Endothelial cell of coronary artery (primary cell): Measurements from ENCODE around the gene TPRN. TPM values are rescaled to one million over a fixed set of nuclear protein-coding genes. Genes with fewer than 3 reads are reported as not detected.

Experiments used
- total RNA-seq: library from RNA; depleted of rRNA; stranded (reverse); fragments of >200 nt; gene quantifications from 2 replicates; pipeline ENCODE4 v1.2.3, GENCODE V29; 2014

Gene TPRN
- 4.4 and 5.6 TPM in 2 replicates for total RNA-seq

DNA sequence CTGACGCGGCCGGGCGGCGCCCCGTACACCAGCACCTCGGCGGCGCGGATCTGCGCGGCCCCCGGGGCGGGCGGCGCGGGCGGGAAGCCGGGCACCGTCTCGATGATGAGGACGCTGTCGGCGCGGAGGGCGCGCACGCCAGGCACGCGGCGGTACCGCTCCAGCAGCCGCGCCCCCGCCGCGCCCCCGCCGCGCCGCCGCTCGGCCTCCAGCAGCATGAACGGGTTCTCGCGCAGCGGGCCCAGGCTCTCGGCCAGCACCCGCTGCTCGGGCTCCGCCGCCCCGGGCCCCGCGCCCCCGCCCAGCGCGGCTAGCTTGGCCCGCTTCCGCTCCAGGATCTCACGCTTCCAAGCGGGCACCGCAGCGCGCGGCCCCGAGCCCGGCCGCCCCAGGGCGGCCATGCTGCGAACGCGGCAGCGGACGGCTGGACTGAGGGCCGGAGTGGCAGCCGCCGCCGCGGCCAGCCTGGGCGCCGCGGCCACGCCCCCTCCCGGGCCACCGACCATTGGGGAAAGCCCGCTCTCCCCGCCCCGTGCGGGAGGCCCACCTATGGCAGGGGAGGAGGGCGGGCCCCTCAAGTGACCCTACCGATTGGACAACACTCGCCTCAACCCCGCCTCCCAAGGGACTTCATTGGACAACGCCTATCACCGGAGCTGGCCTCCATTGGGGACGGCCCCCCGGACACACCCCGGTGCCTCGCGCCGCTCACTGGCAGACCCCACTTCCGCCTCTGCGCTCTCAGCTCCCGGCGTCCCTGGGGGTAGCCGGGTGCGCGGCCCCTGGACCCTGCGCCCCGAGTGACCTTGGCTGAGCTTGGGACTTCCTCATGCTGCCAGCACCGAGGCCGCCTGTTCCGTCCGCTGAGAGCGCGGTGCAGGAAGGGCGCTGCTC lies at the start of gene TPRN:
TPRN (minus strand) TSS at position 431 of the 894 bp plus-strand sequence; CDS start at position 401, 30 bp downstream.

DNA sequence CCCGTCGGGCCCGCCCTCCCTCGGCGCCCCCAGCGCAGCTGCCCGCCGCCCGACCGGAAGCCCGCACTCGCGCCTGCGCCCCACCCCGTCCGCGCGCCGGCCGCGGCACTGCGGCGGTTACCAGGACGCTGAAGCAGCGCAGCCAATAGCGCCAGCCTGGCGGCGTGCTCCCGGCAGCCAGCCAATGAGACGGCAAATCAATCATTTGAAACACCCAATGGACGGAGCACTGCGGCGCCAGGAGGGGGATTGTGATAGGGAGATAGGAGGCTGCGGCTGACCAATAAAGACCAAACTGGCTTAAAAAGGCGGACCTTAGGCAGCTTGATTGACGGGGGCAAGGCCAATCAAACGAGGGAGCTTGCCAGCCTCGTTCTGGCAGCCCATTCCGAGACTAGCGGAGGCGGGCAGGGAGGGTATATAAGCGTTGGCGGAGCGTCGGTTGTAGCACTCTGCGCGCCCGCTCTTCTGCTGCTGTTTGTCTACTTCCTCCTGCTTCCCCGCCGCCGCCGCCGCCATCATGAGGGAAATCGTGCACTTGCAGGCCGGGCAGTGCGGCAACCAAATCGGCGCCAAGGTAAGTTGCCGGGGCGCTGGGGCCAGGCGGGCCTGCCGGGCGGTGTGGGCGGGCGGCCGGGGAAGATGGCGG lies 40.4 kb upstream of the TPRN start, which contains the start of gene TUBB4B:
TUBB4B (plus strand) TSS at position 447 of the 649 bp plus-strand sequence; CDS start at position 521, 74 bp downstream.

GRCh38 chr9:137230705-137231371 lies 30.3 kb upstream of the TPRN start, which contains the start of gene SLC34A3:
Gene SLC34A3, plus strand, starts transcription at chr9:137230901. Its CDS starts 802 bp downstream, at chr9:137231703.

GRCh38 chr9:137227054-137227852 lies 26.7 kb upstream of the TPRN start, which contains the start of gene RNF224:
Gene RNF224, plus strand, starts transcription at chr9:137227502. Its CDS starts 834 bp downstream, at chr9:137228336.

GRCh38 chr9:137224830-137225694 lies 24.5 kb upstream of the TPRN start, which contains the start of gene CYSRT1:
Gene CYSRT1, plus strand, starts transcription at chr9:137225174. Its CDS starts 448 bp downstream, at chr9:137225622.

DNA sequence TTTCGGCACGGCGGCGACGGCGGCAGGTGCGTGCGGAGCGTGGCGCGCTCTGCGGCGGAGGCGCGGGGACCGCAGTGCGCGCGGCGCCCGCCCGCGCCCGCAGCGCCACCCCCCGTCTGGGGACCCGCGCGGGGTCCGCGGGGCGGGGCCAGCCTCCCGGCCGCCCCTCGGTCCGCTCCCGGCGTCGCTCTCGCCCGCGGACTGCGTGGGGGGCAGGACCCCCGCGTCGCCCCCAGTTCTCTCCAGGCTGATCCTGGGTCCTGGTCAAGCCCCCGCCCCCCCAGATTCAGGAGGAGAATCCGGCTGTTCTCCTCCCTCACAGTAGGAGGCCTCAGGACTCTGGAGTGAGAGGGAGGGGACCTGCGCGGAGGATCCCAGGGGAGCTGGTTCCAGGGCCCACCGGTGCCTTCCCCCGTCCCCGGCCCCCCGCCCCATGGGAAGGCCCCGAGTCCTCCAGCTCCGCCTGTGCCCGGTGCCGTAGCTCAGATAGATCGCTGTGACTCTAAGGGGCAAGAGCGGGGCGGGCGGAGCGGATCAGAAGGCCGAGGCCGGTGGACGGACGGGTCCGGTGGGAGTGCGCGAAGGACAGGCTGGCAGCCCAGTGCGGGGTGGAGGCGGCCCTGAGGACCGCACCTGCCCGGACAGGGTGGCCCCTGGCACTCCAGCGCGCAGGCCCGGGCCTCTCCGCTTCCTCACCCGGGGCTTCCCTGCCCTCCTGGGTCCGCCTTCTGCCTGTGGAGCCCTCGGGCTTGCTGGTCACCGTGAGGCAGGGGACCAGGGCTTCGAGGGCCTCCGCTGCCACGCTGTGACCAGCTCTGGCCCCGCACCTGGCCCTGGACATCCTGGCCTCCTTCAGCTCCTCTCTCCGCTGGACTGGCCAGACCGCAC lies 21.9 kb upstream of the TPRN start, which contains the start of gene RNF208:
RNF208 (minus strand) TSS at position 51 of the 888 bp plus-strand sequence. CDS start 1,028 bp downstream, outside the sequence.

GRCh38 chr9:137205126-137206069 lies 4.9 kb upstream of the TPRN start, which contains the start of the genes NDOR1 and TMEM203:
Gene NDOR1, plus strand, starts transcription at chr9:137205700. Its CDS starts 78 bp downstream, at chr9:137205778.
Gene TMEM203, minus strand, starts transcription at chr9:137205648. Its CDS starts 234 bp downstream, at chr9:137205414.

GRCh38 chr9:137188490-137189296 lies 11.8 kb downstream of the TPRN start, which contains the start of the genes ANAPC2 and SSNA1:
Gene ANAPC2, minus strand, starts transcription at chr9:137188560. Its CDS starts 28 bp downstream, at chr9:137188532.
Gene SSNA1, plus strand, starts transcription at chr9:137188676. Its CDS starts 51 bp downstream, at chr9:137188727.

GRCh38 chr9:137169896-137170358 lies 30.6 kb downstream of the TPRN start, which contains the start of gene LRRC26:
Gene LRRC26, minus strand, starts transcription at chr9:137170051. Its CDS starts 108 bp downstream, at chr9:137169943.

Other genes starting within 250 kb of the TPRN start
- 0.09 TPM in 1 of 2 replicates, not detected in the other for gene LCN12, start 248.5 kb downstream of the TPRN start, total RNA-seq
- 0.56 TPM in 1 of 2 replicates, not detected in the other for gene PTGDS, start 223.2 kb downstream of the TPRN start, total RNA-seq
- 0.19 TPM in 1 of 2 replicates, not detected in the other for gene LCNL1, start 217.7 kb downstream of the TPRN start, total RNA-seq
- 14.8 and 18.4 TPM in 2 replicates for gene PAXX, start 208.3 kb downstream of the TPRN start, total RNA-seq
- gene CLIC3, start 204.2 kb downstream of the TPRN start, total RNA-seq = 0.90 and 7.6 TPM in 2 replicates
- 11.0 and 27.3 TPM in 2 replicates for gene ABCA2, start 172.5 kb downstream of the TPRN start, total RNA-seq
- gene FUT7, start 168.7 kb downstream of the TPRN start, total RNA-seq = not detected in 2 replicates
- gene NPDC1, start 154.6 kb downstream of the TPRN start, total RNA-seq = 29.4 and 39.3 TPM in 2 replicates
- not detected in 2 replicates for gene ENTPD2, start 146.7 kb downstream of the TPRN start, total RNA-seq
- gene SAPCD2, start 130.2 kb downstream of the TPRN start, total RNA-seq = 5.5 and 15.9 TPM in 2 replicates
- 8.7 and 11.6 TPM in 2 replicates for gene UAP1L1, start 123.2 kb downstream of the TPRN start, total RNA-seq
- 54.5 and 71.4 TPM in 2 replicates for gene MAN1B1, start 113.8 kb downstream of the TPRN start, total RNA-seq
- 76.0 and 87.4 TPM in 2 replicates for gene DPP7, start 86.0 kb downstream of the TPRN start, total RNA-seq
- gene GRIN1, start 61.6 kb downstream of the TPRN start, total RNA-seq = under 0.01 and 0.09 TPM in 2 replicates
- gene LRRC26, start 30.7 kb downstream of the TPRN start, total RNA-seq = not detected in 2 replicates
- gene TMEM210, start 28.7 kb downstream of the TPRN start, total RNA-seq = not detected in 2 replicates
- 21.3 and 26.8 TPM in 2 replicates for gene ANAPC2, start 12.2 kb downstream of the TPRN start, total RNA-seq
- 108 and 110 TPM in 2 replicates for gene SSNA1, start 12.1 kb downstream of the TPRN start, total RNA-seq
- 22.7 and 26.8 TPM in 2 replicates for gene TMEM203, start 4.9 kb upstream of the TPRN start, total RNA-seq
- gene NDOR1, start 5.0 kb upstream of the TPRN start, total RNA-seq = 2.7 and 3.7 TPM in 2 replicates
- gene RNF208, start 21.5 kb upstream of the TPRN start, total RNA-seq = 0.09 and 0.19 TPM in 2 replicates
- 0.19 and 0.45 TPM in 2 replicates for gene CYSRT1, start 24.4 kb upstream of the TPRN start, total RNA-seq
- under 0.01 TPM in 1 of 2 replicates, not detected in the other for gene RNF224, start 26.8 kb upstream of the TPRN start, total RNA-seq
- not detected in 2 replicates for gene SLC34A3, start 30.2 kb upstream of the TPRN start, total RNA-seq
- gene TUBB4B, start 40.5 kb upstream of the TPRN start, total RNA-seq = 208 and 307 TPM in 2 replicates
- not detected in 2 replicates for gene STPG3, start 50.5 kb upstream of the TPRN start, total RNA-seq
- gene NELFB, start 54.6 kb upstream of the TPRN start, total RNA-seq = 63.9 and 65.0 TPM in 2 replicates
- gene TOR4A, start 77.0 kb upstream of the TPRN start, total RNA-seq = 27.3 and 27.6 TPM in 2 replicates
- 23.3 and 32.2 TPM in 2 replicates for gene NRARP, start 101.5 kb upstream of the TPRN start, total RNA-seq
- 11.7 and 19.9 TPM in 2 replicates for gene EXD3, start 222.4 kb upstream of the TPRN start, total RNA-seq
- gene NOXA1, start 222.7 kb upstream of the TPRN start, total RNA-seq = 0.18 and 0.56 TPM in 2 replicates
- under 0.01 TPM in 1 of 2 replicates, not detected in the other for gene ENTPD8, start 240.6 kb upstream of the TPRN start, total RNA-seq